GM13977 (cell line): ENCODE results near the gene PSEN2.

ENCODE experiments used
- DNase-seq: peaks from one replicate; pipeline ENCODE4 v3.0.0; 2012; ENCODE audit warnings: low spot score
- CTCF ChIP-seq: IDR thresholded peaks from 2 replicates; pipeline ENCODE4 v1.5.1; 2012; ENCODE audit warnings: mild to moderate bottlenecking, control low read depth; ENCODE audit not compliant: insufficient read depth; ENCODE audit errors: extremely low read depth, missing control alignments
- in situ Hi-C: fragments of 300-500 bp; cut with MboI; formaldehyde crosslinking; loops from one replicate; pipeline ENCODE4 v1.12.0; 2022; ENCODE audit warnings: low sequenced_read_pairs, low pct_unique_long_range_greater_than_20kb, mixed read lengths, inconsistent platforms; ENCODE audit not compliant: unreplicated experiment

The PSEN2 gene

GRCh38 chr1:226865590-226865989, 4.8 kb upstream of the PSEN2 start:
- TF ChIP-seq CTCF: no peak
- in situ Hi-C loops: no loop called here
- no peak for DNase-seq

GRCh38 chr1:226867461-226868054, 2.9 kb upstream of the PSEN2 start:
- TF ChIP-seq CTCF: no peak
- in situ Hi-C loops: no loop called here
- DNase-seq: no peak

- no peak for DNase-seq
- no peak for TF ChIP-seq CTCF
- in situ Hi-C loops: no loop called here
Measured at GRCh38 chr1:226868726-226869125, 1.7 kb upstream of the PSEN2 start.

- no peak for DNase-seq
- in situ Hi-C loops: no loop called here
- no peak for TF ChIP-seq CTCF
Measured at GRCh38 chr1:226870026-226870400, 403 bp upstream of the PSEN2 start.

- no peak for DNase-seq
- in situ Hi-C loops: no loop called here
- TF ChIP-seq CTCF: no peak
Measured at GRCh38 chr1:226871636-226872327, 1.4 kb downstream of the PSEN2 start.

GRCh38 chr1:226872437-226872836, 2.0 kb downstream of the PSEN2 start:
- TF ChIP-seq CTCF: no peak
- no peak for DNase-seq
- in situ Hi-C loops: no loop called here
